Endometrial microvascular endothelial cells (primary cell): ENCODE measurements around the gene INO80C. TPM values are rescaled to one million over a fixed set of nuclear protein-coding genes. Genes with fewer than 3 reads are reported as not detected.
"Not testable (repeated sequence)": the region's sequence is repeated elsewhere in the genome, so short reads cannot be mapped to it uniquely, and the experiment has no call there.

Source experiments
- in situ Hi-C: cut with HindIII; loops from 2 replicates; pipeline ENCODE4 v1.10.0; 2017; ENCODE audit warnings: low sequenced_read_pairs, low pct_unique_long_range_greater_than_20kb; ENCODE audit errors: inconsistent ontology term
- total RNA-seq: library from RNA; depleted of rRNA; stranded (reverse); fragments of >200 nt; gene quantifications from one replicate; pipeline ENCODE4 v1.2.3, GENCODE V29; 2015; ENCODE audit errors: inconsistent ontology term

The INO80C gene
- total RNA-seq, 1 donor from 2014 or later = 10.5 TPM

GRCh38 chr18:35494251-35495220 is 3.2 kb downstream of the INO80C start:
- in situ Hi-C loops = no loop called here

- in situ Hi-C loops = no loop called here
Measured at GRCh38 chr18:35491700-35492077, 6.1 kb downstream of the INO80C start.

DNA sequence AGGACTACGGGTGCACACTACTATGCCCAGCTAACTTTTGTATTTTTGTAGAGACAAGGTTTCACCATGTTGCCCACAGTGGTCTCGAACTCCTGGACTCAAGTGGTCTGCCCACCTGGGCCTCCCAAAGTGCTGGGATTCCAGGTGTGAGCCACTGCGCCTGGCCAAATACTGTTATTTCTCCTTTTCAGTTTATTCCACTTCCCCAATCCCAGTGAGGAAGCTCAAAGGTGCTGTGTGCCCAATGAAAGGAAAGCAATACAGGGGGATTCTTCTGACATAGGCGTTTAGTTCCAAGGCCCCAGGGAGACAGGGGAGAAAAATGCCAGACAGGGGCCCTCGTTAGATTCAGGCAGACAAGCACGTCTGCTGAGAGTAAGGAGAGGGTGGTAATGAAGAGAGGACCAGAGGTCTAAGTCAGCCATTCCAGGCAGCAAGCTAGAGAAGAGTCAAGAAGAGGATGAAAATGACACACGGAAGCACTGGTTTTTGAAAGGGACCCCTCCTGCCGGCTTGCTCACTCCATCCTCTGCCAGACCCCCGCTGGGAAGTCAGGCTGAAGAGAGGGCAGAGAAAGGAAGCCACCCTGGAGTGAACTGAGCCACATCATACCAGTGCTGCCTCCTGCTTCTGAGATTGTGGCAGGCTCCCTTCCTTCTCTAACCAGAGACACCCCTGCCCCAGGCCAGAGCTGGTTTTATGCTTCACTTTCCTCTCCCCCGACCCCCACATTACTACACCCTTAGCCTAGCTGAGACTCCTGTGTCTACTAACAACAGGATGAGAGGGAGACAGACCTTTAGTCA is 6.7 kb downstream of the INO80C start:
- in situ Hi-C loops = no loop called here

DNA sequence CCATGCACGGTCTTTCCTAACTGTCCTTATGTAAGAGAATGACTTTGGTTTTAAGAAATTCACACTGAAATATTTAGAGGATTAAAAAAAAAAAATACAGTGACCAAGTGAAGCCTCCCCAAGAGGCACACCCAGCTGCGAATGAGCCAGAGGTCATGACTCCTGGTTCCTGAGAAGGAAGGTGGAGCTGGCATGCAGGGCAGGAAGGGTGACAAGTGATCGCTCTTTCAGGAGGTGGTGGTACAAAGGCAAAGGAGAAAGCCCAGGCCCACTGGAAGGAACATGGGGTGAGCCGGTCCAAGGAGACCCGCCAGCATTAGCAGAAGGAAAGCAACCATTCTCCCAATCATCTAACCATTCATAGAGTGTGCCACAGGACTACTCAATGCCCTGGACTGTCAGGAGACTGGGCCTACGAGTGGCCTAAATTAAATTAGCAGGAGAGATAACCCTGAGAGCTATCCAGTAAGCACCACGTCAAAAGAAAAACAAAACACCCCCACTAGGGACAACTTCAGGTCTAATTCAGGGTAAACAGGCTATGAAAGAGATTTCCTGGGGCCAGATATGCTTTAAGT is 7.8 kb downstream of the INO80C start:
- in situ Hi-C loops = no loop called here

- in situ Hi-C loops = not testable (repeated sequence)
Measured at GRCh38 chr18:35489281-35489680, 8.5 kb downstream of the INO80C start.

DNA sequence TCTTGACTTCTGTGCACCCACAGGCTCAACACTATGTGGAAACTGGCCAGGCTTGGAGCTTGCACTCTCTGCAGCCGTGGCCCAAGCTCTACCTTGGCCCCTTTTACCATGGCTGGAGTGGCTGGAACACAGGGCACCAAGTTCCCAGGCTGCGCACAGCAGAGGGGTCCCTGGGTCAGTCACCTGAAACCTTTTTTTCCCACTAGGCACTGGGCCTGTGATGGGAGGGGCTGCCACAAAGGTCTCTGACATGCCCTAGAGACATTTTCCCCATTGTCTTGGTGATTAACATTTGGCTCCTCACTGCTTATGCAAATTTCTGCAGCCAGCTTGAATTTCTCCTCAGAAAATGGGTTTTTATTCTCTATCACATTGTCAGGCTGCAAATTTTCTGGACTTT is 9.4 kb downstream of the INO80C start:
- in situ Hi-C loops = not testable (repeated sequence)

- in situ Hi-C loops = not testable (repeated sequence)
Measured at GRCh38 chr18:35487525-35487924, 10.2 kb downstream of the INO80C start.

- in situ Hi-C loops = no loop called here
Measured at GRCh38 chr18:35485852-35486251, 11.9 kb downstream of the INO80C start.

DNA sequence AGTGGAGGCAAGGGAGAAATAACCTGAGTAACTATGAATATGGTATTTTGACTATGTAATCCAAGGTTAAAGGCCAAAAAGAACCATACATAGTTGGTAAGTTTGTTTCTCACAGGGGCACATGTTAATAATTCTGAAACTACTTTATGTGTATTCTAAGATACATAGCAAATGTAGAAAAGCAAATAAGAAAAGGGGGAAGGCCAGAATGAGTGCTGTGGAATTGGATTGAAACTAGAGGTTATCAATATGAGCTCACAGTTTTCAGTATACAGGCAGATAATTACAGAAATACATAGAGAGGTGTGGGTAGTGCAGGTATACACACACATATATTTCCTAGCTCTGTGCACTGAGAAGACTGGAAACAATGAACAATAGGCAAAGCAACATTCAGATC is 13.7 kb downstream of the INO80C start:
- in situ Hi-C loops = no loop called here

GRCh38 chr18:35481960-35482366 is 15.8 kb downstream of the INO80C start:
- in situ Hi-C loops = no loop called here

DNA sequence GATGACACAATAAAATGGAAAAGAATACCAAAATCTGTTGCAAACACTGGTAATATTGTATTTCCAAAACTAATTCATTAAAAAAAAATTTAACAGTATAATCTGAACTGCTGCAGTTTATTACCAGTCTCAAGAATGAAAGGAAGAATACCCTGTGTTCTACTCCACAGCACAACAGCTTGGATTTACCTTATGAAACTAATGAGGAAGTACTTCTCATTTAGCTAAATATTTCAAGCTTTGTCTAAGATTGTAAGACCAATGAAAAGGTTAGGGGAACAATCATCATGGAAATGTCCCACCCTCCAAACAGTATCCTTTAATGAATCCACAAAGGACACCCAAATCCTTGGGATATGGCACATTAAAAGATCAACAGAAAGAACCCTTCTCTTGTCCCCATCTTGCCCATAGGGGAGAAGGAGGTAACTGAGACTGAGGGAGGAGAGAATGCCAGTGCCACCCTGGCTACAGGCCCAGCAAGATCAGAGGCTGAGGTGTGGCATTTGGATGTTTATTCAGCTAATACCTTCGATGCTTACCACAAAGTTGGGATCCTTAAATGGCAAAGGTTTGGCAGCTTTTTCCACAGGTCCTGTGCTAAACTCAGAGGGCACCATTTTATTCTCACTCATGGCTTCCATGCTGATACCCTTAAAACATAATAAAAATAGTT is 17.7 kb downstream of the INO80C start:
- in situ Hi-C loops = no loop called here

GRCh38 chr18:35478520-35479435 is 19.0 kb downstream of the INO80C start:
- in situ Hi-C loops = no loop called here

DNA sequence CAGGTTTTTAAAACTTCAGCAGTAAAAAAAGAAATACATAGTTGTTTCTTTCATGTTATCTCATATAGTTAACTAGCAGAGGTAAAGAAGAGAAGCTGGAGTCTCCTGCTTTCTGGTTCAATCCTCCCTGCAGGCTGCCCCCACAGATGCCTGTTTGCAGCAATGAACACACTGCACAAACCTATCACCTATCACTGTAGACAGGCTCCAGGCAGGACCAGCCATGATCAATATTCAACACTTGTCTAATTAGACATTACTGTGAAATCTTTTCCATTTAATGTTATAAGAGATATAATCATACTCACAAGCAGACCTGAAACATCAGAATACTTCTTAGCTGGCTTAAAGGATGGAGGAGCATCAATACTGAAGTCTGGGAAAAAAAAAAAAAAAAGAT is 19.8 kb downstream of the INO80C start:
- in situ Hi-C loops = no loop called here

DNA sequence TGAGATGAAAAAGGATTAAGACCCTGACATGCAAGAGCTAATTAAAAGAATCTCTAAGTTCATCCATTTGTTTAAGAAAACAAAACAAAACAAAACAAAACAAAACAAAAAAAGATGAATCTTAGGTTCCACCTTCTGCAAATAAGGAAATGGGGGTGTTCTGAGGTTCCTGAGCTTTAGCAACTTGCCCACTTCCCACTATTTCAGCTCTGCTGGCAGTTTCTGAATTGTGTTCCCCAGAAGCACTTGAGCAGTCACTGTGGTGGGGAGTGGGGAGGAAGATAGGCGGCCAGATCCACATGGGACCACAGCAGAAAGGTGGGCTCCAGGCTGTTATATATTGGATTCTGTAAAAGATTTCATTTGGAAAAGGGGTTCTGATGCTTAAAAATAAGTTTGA is 20.3 kb downstream of the INO80C start:
- in situ Hi-C loops = no loop called here

DNA sequence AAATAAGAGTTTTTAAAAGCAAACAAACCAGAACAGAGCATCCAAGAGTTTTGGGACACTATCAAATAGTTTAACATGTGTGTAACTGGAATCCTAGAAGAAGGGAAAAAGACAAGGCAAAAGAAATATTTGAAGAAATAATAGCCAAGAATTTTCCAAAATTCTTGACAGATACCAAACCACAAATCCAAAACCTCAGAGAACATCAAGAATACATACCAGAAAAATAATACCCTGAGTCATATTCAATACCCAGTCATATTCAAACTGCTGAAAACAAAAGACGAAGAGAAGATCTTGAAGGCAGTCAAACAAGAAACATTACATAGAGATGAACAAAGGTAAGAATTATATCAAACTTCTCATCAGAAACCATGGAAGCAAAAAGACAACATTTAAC is 22.9 kb downstream of the INO80C start:
- in situ Hi-C loops = loop anchor here (25.0 kb wide), 1 partner anchor 237 kb away; no protein-coding TSS in a partner anchor

GRCh38 chr18:35473562-35473961 is 24.2 kb downstream of the INO80C start:
- in situ Hi-C loops = loop anchor here (25.0 kb wide), 1 partner anchor 239 kb away; no protein-coding TSS in a partner anchor

- in situ Hi-C loops = loop anchor here (25.0 kb wide), 1 partner anchor 242 kb away; no protein-coding TSS in a partner anchor
Measured at GRCh38 chr18:35470435-35470834, 27.3 kb downstream of the INO80C start.

DNA sequence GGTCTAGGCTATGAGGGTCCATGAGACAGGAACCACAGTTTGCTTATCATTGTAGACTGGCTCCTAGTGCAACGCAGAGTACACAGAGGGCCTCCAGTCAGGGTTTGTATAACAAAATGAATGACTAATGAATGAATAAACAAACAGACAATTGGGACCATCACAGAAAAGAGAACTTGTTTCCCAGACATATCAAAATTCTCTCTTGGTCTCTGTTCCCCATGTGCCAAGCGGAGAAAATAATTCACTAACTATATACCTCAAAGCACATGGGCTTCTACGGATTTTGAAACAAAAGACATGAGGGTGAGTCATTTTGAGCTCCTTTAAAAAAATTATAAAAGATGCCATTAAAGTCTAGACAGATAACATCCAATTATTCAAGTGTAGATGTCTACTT is 28.0 kb downstream of the INO80C start:
- in situ Hi-C loops = loop anchor here (25.0 kb wide), 1 partner anchor 243 kb away; no protein-coding TSS in a partner anchor
